B cell (primary cell): ENCODE data around the gene SUSD4.

Experiments used
- EZH2 ChIP-seq: IDR thresholded peaks from 2 replicates; pipeline ENCODE4 v1.6.1; 2012; ENCODE audit warnings: borderline replicate concordance, low read depth, mild to moderate bottlenecking, moderate library complexity, low read length; ENCODE audit not compliant: insufficient read depth, poor library complexity, severe bottlenecking
- TF ChIP-seq, protein P1 (sequence below): fragments of 200-600 bp; IDR thresholded peaks from one replicate; pipeline ENCODE4 v1.8.0; 2022; ENCODE audit warnings: antibody characterized with exemption, mild to moderate bottlenecking

DNA sequence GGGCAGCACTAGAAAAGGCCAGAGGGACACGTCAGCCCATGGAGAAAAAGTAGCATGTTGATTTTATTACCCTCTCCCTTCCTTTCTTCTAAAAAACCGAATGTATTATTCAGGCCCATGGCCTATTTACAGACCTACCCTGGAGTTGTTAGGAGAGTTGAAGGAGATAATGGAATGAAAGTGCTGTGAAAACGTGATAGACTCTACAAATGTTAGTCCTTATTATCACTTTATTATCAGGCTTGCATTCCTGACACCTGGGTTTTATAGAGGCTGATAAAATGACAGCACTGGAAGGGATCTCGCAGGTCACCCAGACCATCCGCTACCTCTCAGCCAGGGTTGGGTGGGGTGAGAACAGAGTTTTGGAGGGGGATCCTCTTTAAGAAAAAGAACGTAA, 160.3 kb downstream of the SUSD4 start:
- TF ChIP-seq, protein P1, sequence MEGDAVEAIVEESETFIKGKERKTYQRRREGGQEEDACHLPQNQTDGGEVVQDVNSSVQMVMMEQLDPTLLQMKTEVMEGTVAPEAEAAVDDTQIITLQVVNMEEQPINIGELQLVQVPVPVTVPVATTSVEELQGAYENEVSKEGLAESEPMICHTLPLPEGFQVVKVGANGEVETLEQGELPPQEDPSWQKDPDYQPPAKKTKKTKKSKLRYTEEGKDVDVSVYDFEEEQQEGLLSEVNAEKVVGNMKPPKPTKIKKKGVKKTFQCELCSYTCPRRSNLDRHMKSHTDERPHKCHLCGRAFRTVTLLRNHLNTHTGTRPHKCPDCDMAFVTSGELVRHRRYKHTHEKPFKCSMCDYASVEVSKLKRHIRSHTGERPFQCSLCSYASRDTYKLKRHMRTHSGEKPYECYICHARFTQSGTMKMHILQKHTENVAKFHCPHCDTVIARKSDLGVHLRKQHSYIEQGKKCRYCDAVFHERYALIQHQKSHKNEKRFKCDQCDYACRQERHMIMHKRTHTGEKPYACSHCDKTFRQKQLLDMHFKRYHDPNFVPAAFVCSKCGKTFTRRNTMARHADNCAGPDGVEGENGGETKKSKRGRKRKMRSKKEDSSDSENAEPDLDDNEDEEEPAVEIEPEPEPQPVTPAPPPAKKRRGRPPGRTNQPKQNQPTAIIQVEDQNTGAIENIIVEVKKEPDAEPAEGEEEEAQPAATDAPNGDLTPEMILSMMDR, result no peak
- TF ChIP-seq EZH2, result no peak
